ENCODE measurements around the gene PANK2.

PANK2 gene

DNA sequence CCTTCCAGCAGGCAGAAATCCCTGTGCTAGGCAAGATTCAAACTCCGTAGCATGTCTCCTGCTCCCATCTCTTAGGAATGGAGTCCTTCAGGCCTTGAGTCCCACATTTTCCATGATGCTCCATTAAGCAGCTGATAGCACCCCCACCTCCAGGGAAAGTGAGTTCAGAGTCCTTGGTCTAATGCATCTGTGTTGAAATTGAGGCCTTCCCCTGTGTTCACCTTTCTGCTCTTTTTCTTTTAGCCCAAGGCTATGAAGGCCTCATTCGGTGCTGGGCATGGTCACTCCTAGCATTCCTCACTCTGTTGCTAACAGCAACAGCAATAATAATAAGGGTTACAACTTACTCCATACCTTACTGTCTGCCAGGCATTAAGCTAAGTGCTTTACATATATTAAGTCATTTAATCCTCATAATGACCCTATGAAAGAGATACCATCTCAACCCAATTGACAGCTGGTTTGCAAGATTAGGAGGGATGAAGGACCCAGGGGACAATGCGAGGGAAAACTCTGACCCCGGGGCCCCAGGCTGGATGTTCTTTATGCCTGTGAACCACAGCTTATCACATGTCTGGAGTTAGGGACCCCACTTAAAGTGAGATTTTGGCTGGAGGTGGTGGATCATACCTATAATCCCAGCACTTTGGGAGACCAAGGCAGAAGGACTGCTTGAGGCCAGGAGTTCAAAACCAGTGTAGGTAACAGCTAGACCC lies 17.5 kb upstream of the PANK2 start:
- Histone ChIP-seq H3K27me3 (ENCODE audit: low read depth, low read length) (no peaks in the 10 kb centered on the region), H3K4me1 (ENCODE audit: low read length) (peaks cover 12% of the 10 kb centered on the region), H3K79me2 (ENCODE audit: low read length) (no peaks in the 10 kb centered on the region), H3K9ac (ENCODE audit: low read length) (no peak overlapping the region), H3K9me3 (ENCODE audit: insufficient read depth, low read length) (no peaks in the 10 kb centered on the region), H2AFZ (ENCODE audit: low read depth, low read length) (no peak overlapping the region), H3K27ac (ENCODE audit: low read length) (no peak overlapping the region), H4K20me1 (ENCODE audit: insufficient read depth, low read length) (peaks cover 18% of the 10 kb centered on the region), H3K4me2 (ENCODE audit: low read length) (no peak overlapping the region), H3K4me3 (ENCODE audit: low read length) (no peak overlapping the region), H3K36me3 (replicated peaks; ENCODE audit: low read depth, low read length) (peaks cover 26% of the 10 kb centered on the region)
- no peak for TF ChIP-seq EZH2phosphoT487 (IDR thresholded peaks at IDR 0.05; ENCODE audit: low read depth)
- TF ChIP-seq, protein P1, sequence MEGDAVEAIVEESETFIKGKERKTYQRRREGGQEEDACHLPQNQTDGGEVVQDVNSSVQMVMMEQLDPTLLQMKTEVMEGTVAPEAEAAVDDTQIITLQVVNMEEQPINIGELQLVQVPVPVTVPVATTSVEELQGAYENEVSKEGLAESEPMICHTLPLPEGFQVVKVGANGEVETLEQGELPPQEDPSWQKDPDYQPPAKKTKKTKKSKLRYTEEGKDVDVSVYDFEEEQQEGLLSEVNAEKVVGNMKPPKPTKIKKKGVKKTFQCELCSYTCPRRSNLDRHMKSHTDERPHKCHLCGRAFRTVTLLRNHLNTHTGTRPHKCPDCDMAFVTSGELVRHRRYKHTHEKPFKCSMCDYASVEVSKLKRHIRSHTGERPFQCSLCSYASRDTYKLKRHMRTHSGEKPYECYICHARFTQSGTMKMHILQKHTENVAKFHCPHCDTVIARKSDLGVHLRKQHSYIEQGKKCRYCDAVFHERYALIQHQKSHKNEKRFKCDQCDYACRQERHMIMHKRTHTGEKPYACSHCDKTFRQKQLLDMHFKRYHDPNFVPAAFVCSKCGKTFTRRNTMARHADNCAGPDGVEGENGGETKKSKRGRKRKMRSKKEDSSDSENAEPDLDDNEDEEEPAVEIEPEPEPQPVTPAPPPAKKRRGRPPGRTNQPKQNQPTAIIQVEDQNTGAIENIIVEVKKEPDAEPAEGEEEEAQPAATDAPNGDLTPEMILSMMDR (IDR thresholded peaks at IDR 0.05; ENCODE audit: low read depth, low read length): no peak

DNA sequence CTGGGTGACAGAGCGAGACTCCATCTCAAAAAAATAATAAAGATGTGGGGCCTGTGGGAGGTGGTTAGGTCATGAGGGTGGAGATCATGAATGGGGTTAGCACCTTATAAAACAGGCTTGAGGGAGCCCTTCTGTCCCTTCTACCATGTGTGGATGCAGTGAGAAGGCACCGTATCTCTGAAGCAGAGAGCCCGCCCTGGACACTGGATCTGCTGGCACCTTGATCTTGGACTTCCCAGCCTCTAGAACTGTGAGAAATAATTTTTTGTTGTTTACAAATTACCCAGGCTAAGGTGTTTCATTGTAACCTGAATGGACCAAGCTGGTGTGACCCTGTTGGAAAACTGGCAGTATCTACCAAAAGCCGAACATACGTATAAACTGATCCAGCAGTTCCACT lies 15.7 kb upstream of the PANK2 start:
- H4K20me1 ChIP-seq (ENCODE audit: insufficient read depth, low read length): peaks cover 18% of the 10 kb centered on the region
- H3K9ac ChIP-seq (ENCODE audit: low read length): no peak overlapping the region
- no peaks in the 10 kb centered on the region for H3K79me2 ChIP-seq (ENCODE audit: low read length)
- H3K27me3 ChIP-seq (ENCODE audit: low read depth, low read length): no peaks in the 10 kb centered on the region
- peaks cover 23% of the 10 kb centered on the region for H3K36me3 ChIP-seq (replicated peaks; ENCODE audit: low read depth, low read length)
- H2AFZ ChIP-seq (ENCODE audit: low read depth, low read length): no peak overlapping the region
- no peaks in the 10 kb centered on the region for H3K9me3 ChIP-seq (ENCODE audit: insufficient read depth, low read length)
- no peak overlapping the region for H3K27ac ChIP-seq (ENCODE audit: low read length)
- no peak overlapping the region for H3K4me2 ChIP-seq (ENCODE audit: low read length)
- no peak for TF ChIP-seq EZH2phosphoT487 (IDR thresholded peaks at IDR 0.05; ENCODE audit: low read depth)
- TF ChIP-seq, protein P1 (IDR thresholded peaks at IDR 0.05; ENCODE audit: low read depth, low read length): no peak
- H3K4me1 ChIP-seq (ENCODE audit: low read length): peaks cover 12% of the 10 kb centered on the region
- H3K4me3 ChIP-seq (ENCODE audit: low read length): no peak overlapping the region

DNA sequence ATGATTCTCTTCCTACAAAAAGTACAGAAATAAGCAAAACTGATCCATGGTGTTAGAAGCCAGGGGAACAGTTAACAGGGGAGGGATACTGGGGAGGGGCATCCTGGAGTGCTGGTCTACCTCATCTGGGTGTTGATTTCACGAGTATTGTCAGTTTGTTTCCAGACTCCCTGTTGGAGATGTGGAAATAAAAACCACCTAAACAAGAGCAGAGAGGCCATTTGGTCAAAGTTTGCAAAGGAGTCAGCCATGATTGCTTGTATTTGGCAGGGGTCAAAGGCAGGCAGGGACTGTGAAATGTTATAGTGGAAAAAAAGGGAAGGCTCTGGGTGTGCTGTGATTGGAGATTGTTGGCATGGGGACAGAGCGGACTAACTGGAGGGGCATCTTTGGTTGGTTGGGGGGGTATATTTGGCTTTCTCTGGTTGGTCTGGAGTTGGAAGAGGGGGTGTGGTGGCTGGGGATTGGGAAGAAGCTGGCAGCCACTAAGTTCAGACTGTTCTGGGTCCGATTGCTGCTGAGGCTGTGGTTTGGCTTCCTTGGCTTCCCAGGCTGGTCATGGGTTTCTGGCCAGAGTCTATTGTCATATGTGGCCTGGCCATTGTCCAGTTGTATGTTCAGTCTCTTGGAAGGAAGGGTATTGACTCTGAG lies 14.9 kb upstream of the PANK2 start:
- Histone ChIP-seq H3K4me2 (ENCODE audit: low read length) (no peak overlapping the region), H3K79me2 (ENCODE audit: low read length) (no peaks in the 10 kb centered on the region), H3K27me3 (ENCODE audit: low read depth, low read length) (no peaks in the 10 kb centered on the region), H4K20me1 (ENCODE audit: insufficient read depth, low read length) (peaks cover 18% of the 10 kb centered on the region), H3K36me3 (replicated peaks; ENCODE audit: low read depth, low read length) (peaks cover 26% of the 10 kb centered on the region), H2AFZ (ENCODE audit: low read depth, low read length) (no peak overlapping the region), H3K4me1 (ENCODE audit: low read length) (peaks cover 12% of the 10 kb centered on the region), H3K9me3 (ENCODE audit: insufficient read depth, low read length) (no peaks in the 10 kb centered on the region), H3K4me3 (ENCODE audit: low read length) (no peak overlapping the region), H3K9ac (ENCODE audit: low read length) (no peak overlapping the region), H3K27ac (ENCODE audit: low read length) (no peak overlapping the region)
- TF ChIP-seq, protein P1 (IDR thresholded peaks at IDR 0.05; ENCODE audit: low read depth, low read length): no peak
- TF ChIP-seq EZH2phosphoT487 (IDR thresholded peaks at IDR 0.05; ENCODE audit: low read depth): no peak

DNA sequence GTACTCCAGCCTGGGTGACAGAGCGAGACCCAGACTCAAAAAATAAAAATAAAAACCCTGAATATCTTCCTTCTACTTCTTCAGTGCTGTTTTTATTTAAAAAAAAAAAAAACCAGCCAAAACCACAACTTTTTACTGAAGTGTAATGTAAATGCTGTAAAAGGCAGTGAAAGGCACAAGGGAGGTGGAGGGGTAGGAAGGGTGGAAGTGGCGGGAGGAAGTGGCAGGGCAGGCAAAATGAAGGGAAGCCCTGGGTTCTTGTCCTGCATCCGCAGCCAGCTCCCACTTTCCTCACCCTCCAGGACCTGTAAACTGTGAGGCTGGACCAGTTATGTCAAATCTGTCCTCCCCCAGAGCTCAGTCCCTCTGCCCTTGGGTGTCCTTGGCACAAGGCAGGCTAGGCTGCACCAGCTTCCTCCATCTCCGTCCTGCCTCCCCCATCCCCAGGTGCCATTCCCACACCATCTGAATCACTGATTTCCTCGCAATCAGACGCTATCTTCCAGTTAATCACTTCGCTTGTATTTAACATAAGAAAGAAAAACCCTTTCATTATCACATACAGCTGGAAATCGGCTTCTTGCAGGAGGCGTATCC lies 13.7 kb upstream of the PANK2 start:
- no peak overlapping the region for H3K4me2 ChIP-seq (ENCODE audit: low read length)
- H3K27me3 ChIP-seq (ENCODE audit: low read depth, low read length): no peaks in the 10 kb centered on the region
- no peak overlapping the region for H3K4me3 ChIP-seq (ENCODE audit: low read length)
- H3K79me2 ChIP-seq (ENCODE audit: low read length): no peaks in the 10 kb centered on the region
- no peaks in the 10 kb centered on the region for H3K9me3 ChIP-seq (ENCODE audit: insufficient read depth, low read length)
- no peak overlapping the region for H3K27ac ChIP-seq (ENCODE audit: low read length)
- no peak overlapping the region for H3K9ac ChIP-seq (ENCODE audit: low read length)
- peaks cover 12% of the 10 kb centered on the region for H3K4me1 ChIP-seq (ENCODE audit: low read length)
- peaks cover 26% of the 10 kb centered on the region for H3K36me3 ChIP-seq (replicated peaks; ENCODE audit: low read depth, low read length)
- TF ChIP-seq EZH2phosphoT487 (IDR thresholded peaks at IDR 0.05; ENCODE audit: low read depth): no peak
- TF ChIP-seq, protein P1 (IDR thresholded peaks at IDR 0.05; ENCODE audit: low read depth, low read length): no peak
- no peak overlapping the region for H2AFZ ChIP-seq (ENCODE audit: low read depth, low read length)
- peaks cover 18% of the 10 kb centered on the region for H4K20me1 ChIP-seq (ENCODE audit: insufficient read depth, low read length)
